Measurements from ENCODE around the gene TAF12.

Gene TAF12

DNA sequence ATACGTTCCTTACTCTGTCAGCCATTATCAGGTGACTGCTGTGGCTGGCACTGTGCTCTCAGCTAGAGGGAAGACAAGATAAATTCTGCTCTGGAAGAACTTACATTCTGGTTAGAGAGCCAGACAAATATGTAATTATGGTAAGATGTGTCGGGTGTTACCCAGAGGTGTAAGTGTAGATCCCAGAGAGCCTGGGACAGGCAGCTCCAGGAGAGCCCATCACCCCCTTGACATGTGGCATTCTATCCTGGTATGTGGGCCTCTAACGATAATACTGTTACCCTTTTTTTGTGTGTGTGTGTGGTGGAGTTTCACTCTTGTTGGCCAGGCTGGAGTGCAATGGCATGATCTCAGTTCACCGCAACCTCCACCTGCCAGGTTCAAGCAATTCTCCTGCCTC lies 71.0 kb downstream of the TAF12 start:
- H3K9me3 ChIP-seq (ENCODE audit: control insufficient read depth, low read length): no peaks in the 10 kb centered on the region
- H3K27ac ChIP-seq (ENCODE audit: insufficient read depth, low read depth, low read length, poor library complexity, severe bottlenecking): no peak overlapping the region
- no peaks in the 10 kb centered on the region for H3K4me1 ChIP-seq (ENCODE audit: control insufficient read depth, insufficient read depth, low read length)
- peaks cover 53% of the 10 kb centered on the region for H3K36me3 ChIP-seq (ENCODE audit: control insufficient read depth, insufficient read depth, low read length)
- 96 to 97% methylated on average over 4 of the region's 4 CpGs for whole genome bisulfite sequencing, 2 experiments
- H3K4me3 ChIP-seq (ENCODE audit: insufficient read depth, low read depth, low read length): no peak overlapping the region
- H3K27me3 ChIP-seq (ENCODE audit: control insufficient read depth, insufficient read depth, low read length, poor library complexity, severe bottlenecking): no peaks in the 10 kb centered on the region

DNA sequence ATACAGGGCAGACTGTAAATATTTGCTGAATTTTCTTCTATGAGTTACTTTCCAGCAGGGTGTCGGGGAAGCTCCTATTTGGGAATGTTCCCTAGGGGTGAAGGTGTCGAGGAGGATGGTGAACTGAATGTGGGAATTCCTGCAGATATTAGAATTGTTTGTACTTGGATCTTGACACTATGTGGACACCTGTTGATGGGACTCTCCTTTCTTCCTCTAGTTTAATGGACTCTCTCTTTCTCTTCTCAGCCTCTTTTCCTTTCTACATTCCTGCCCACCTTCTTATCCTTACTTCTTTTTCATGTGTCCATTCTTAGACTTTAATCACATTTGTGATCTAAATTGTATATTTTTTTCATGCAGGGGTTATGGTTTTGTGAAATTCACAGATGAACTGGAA lies 75.9 kb downstream of the TAF12 start:
- no peaks in the 10 kb centered on the region for H3K27me3 ChIP-seq (ENCODE audit: control insufficient read depth, insufficient read depth, low read length, poor library complexity, severe bottlenecking)
- no peaks in the 10 kb centered on the region for H3K4me1 ChIP-seq (ENCODE audit: control insufficient read depth, insufficient read depth, low read length)
- no peaks in the 10 kb centered on the region for H3K9me3 ChIP-seq (ENCODE audit: control insufficient read depth, low read length)
- H3K36me3 ChIP-seq (ENCODE audit: control insufficient read depth, insufficient read depth, low read length): peaks cover 43% of the 10 kb centered on the region
- no peak overlapping the region for H3K4me3 ChIP-seq (ENCODE audit: insufficient read depth, low read depth, low read length)
- H3K27ac ChIP-seq (ENCODE audit: insufficient read depth, low read depth, low read length, poor library complexity, severe bottlenecking): no peak overlapping the region
- 95% methylated on average over 2 of the region's 2 CpGs for WGBS, 2 experiments

DNA sequence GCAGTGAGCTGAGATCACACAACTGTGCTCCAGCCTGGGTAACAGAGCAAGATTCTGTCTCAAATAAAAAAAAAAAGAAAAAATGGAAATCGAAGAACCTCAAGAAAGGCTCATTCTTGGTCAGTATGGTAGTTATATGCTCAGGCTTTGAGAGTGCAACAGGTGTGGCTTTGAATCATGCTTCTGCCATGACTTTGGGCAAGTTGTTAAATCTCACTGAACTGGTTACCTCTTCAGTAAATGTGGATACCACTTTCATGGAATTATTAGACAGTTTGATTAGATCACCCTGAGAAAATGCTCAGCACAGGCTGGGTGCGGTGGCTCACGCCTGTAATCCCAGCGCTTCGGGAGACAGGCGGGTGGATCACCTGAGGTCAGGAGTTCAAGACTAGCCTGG lies 77.1 kb downstream of the TAF12 start:
- 95 to 98% methylated on average over 6 of the region's 6 CpGs for WGBS, 2 experiments
- H3K4me1 ChIP-seq (ENCODE audit: control insufficient read depth, insufficient read depth, low read length): no peaks in the 10 kb centered on the region
- no peak overlapping the region for H3K4me3 ChIP-seq (ENCODE audit: insufficient read depth, low read depth, low read length)
- H3K36me3 ChIP-seq (ENCODE audit: control insufficient read depth, insufficient read depth, low read length): peaks cover 45% of the 10 kb centered on the region
- no peaks in the 10 kb centered on the region for H3K27me3 ChIP-seq (ENCODE audit: control insufficient read depth, insufficient read depth, low read length, poor library complexity, severe bottlenecking)
- H3K9me3 ChIP-seq (ENCODE audit: control insufficient read depth, low read length): no peaks in the 10 kb centered on the region
- H3K27ac ChIP-seq (ENCODE audit: insufficient read depth, low read depth, low read length, poor library complexity, severe bottlenecking): no peak overlapping the region

DNA sequence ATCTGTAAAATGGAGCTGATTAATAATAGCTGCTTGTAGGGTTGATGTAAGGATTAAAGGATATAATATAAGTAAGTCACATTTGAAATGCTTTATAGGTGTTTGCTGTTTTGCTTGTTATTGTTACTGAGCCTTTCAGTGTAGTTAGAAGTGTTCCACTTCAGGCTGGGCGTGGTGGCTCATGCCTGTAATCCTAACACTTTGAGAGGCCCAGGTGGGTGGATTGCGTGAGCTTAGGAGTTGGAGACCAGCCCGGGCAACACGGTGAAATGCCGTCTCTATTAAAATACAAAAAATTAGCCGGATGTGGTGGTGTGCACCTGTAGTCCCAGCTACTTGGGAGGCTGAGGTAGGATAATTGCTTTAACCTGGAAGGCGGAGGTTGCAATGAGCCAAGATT lies 77.8 kb downstream of the TAF12 start:
- Histone ChIP-seq H3K4me3 (ENCODE audit: insufficient read depth, low read depth, low read length) (no peak overlapping the region), H3K27me3 (ENCODE audit: control insufficient read depth, insufficient read depth, low read length, poor library complexity, severe bottlenecking) (no peaks in the 10 kb centered on the region), H3K27ac (ENCODE audit: insufficient read depth, low read depth, low read length, poor library complexity, severe bottlenecking) (no peak overlapping the region), H3K36me3 (ENCODE audit: control insufficient read depth, insufficient read depth, low read length) (peaks cover 52% of the 10 kb centered on the region), H3K4me1 (ENCODE audit: control insufficient read depth, insufficient read depth, low read length) (no peaks in the 10 kb centered on the region), H3K9me3 (ENCODE audit: control insufficient read depth, low read length) (no peaks in the 10 kb centered on the region)
- 96 to 97% methylated on average over 7 of the region's 7 CpGs for WGBS, 2 experiments

DNA sequence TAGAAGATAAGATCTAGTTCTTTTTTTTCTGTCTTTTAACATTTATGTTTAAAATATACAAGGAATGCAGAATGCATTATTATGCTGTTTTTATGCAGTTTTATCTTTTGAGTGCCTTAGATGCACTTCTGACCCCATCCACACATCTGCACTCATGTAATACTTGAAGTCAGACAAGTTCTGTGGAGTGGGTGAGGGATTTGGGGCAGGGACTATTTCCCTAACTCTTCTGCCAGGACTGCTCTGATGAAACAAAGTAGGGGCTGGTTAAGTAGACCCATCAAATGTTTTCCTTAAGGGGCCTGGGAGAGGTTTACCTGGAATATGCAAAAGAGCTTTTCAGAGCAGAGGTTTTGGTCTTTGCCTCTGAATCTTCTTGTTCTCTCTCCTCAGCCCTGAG lies 78.6 kb downstream of the TAF12 start:
- H3K36me3 ChIP-seq (ENCODE audit: control insufficient read depth, insufficient read depth, low read length): peaks cover 52% of the 10 kb centered on the region
- no peaks in the 10 kb centered on the region for H3K9me3 ChIP-seq (ENCODE audit: control insufficient read depth, low read length)
- no peak overlapping the region for H3K4me3 ChIP-seq (ENCODE audit: insufficient read depth, low read depth, low read length)
- H3K27me3 ChIP-seq (ENCODE audit: control insufficient read depth, insufficient read depth, low read length, poor library complexity, severe bottlenecking): no peaks in the 10 kb centered on the region
- no peaks in the 10 kb centered on the region for H3K4me1 ChIP-seq (ENCODE audit: control insufficient read depth, insufficient read depth, low read length)
- no peak overlapping the region for H3K27ac ChIP-seq (ENCODE audit: insufficient read depth, low read depth, low read length, poor library complexity, severe bottlenecking)

DNA sequence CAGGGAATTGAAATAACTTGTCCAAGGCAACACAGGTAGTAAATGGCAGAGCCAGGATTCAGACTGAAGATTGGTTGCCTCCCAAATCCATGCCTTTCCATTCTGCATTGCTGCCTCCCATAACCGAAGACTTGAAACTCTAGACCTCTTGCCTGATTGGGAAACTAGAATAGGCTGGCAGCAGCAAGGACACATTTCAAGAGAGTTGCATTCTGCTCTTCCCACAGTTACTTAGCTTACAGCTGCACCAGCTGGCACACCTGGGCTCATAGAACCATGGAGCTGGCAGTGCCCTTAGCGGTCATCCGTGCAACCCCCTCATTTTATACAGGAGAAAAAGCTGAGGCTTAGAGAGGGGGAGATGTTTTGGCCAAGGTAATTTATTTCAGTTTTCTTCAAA lies 82.0 kb downstream of the TAF12 start:
- Histone ChIP-seq H3K36me3 (ENCODE audit: control insufficient read depth, insufficient read depth, low read length) (peaks cover 36% of the 10 kb centered on the region), H3K27me3 (ENCODE audit: control insufficient read depth, insufficient read depth, low read length, poor library complexity, severe bottlenecking) (no peaks in the 10 kb centered on the region)
- WGBS, 2 experiments: 98% methylated on average over 3 of the region's 3 CpGs

More for the DNA sequence above, 82.0 kb downstream of the TAF12 start:
- Histone ChIP-seq H3K4me1 (ENCODE audit: control insufficient read depth, insufficient read depth, low read length) (no peaks in the 10 kb centered on the region), H3K27ac (ENCODE audit: insufficient read depth, low read depth, low read length, poor library complexity, severe bottlenecking) (no peak overlapping the region), H3K4me3 (ENCODE audit: insufficient read depth, low read depth, low read length) (no peak overlapping the region), H3K9me3 (ENCODE audit: control insufficient read depth, low read length) (no peaks in the 10 kb centered on the region)

Data from ectodermal cell (in vitro differentiated cells).